ENCODE data around the gene ERC1.

DNA sequence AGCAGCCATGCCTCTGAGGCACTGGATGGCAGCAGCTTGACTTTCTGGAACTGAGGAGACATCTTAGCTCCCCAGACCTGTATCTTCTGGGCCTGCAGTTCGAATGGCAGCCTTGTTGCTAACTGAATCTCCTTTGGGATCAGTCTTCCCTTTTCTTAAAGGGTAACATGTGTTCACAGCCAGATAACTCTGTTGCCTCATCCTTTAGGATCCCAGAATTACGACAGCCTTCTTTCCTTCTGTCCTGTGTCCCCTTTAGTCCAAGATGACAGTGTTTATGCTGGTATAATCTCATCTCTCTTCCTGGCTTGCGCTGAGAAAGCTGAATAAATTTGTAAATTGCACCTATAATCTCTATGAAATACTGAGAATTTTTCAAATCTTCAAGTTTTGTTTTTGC, 9.1 kb upstream of the ERC1 start:
- no peak for TF ChIP-seq ZNF596 (tag by site-specific recombination; IDR thresholded peaks at IDR 0.05)
- TF ChIP-seq, protein P1, sequence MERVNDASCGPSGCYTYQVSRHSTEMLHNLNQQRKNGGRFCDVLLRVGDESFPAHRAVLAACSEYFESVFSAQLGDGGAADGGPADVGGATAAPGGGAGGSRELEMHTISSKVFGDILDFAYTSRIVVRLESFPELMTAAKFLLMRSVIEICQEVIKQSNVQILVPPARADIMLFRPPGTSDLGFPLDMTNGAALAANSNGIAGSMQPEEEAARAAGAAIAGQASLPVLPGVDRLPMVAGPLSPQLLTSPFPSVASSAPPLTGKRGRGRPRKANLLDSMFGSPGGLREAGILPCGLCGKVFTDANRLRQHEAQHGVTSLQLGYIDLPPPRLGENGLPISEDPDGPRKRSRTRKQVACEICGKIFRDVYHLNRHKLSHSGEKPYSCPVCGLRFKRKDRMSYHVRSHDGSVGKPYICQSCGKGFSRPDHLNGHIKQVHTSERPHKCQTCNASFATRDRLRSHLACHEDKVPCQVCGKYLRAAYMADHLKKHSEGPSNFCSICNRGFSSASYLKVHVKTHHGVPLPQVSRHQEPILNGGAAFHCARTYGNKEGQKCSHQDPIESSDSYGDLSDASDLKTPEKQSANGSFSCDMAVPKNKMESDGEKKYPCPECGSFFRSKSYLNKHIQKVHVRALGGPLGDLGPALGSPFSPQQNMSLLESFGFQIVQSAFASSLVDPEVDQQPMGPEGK (tag by site-specific recombination; IDR thresholded peaks at IDR 0.05), result no peak
- TF ChIP-seq, protein P2, sequence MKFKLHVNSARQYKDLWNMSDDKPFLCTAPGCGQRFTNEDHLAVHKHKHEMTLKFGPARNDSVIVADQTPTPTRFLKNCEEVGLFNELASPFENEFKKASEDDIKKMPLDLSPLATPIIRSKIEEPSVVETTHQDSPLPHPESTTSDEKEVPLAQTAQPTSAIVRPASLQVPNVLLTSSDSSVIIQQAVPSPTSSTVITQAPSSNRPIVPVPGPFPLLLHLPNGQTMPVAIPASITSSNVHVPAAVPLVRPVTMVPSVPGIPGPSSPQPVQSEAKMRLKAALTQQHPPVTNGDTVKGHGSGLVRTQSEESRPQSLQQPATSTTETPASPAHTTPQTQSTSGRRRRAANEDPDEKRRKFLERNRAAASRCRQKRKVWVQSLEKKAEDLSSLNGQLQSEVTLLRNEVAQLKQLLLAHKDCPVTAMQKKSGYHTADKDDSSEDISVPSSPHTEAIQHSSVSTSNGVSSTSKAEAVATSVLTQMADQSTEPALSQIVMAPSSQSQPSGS (tag by site-specific recombination; IDR thresholded peaks at IDR 0.05; ENCODE audit: low read depth), result no peak
